ENCODE data around the gene PDE7B.

- TF ChIP-seq CTCF (IDR thresholded peaks at IDR 0.05), result no peak
- no peak for TF ChIP-seq EP300 (IDR thresholded peaks at IDR 0.05)
- TF ChIP-seq POLR2A (IDR thresholded peaks at IDR 0.05), result no peak
Observed at GRCh38 chr6:136022224-136022874, 170.8 kb downstream of the PDE7B start.
